ENCODE measurements around the gene CCDC92B.
"Not testable (repeated sequence)": the region's sequence is repeated elsewhere in the genome, so short reads cannot be mapped to it uniquely, and the experiment has no call there.

The CCDC92B gene

GRCh38 chr17:2749058-2749783 lies at the start of gene CCDC92B:
Gene CCDC92B (minus strand): TSS chr17:2749652. CDS start chr17:2735145, 14,507 bp downstream.
- DNase-seq: no peak

- DNase-seq: no peak
Measured at GRCh38 chr17:2798678-2799077, 49.2 kb upstream of the CCDC92B start.

DNA sequence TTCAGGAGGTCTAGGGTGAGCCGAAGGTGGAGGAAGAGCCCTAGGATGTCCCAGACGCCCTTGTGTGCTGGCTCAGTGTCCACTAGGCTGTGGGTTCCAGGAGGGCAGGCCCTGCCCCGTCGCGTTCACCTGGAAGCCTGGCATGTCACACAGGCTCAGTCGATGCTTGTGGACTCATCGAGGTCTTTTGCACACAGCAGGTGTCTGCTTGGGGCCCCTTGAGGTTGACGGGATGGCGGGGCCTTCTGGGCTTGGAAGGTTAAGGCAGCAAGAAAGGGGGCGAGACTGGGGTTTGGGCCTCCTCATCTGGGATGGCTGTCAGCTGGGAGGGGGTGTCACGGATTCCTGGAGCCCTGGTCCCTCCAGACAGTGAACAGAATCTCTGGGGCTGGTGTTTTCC lies 48.7 kb upstream of the CCDC92B start:
- no peak for DNase-seq

GRCh38 chr17:2797637-2798036 lies 48.2 kb upstream of the CCDC92B start:
- no peak for DNase-seq

GRCh38 chr17:2797226-2797625 lies 47.8 kb upstream of the CCDC92B start:
- no peak for DNase-seq

DNA sequence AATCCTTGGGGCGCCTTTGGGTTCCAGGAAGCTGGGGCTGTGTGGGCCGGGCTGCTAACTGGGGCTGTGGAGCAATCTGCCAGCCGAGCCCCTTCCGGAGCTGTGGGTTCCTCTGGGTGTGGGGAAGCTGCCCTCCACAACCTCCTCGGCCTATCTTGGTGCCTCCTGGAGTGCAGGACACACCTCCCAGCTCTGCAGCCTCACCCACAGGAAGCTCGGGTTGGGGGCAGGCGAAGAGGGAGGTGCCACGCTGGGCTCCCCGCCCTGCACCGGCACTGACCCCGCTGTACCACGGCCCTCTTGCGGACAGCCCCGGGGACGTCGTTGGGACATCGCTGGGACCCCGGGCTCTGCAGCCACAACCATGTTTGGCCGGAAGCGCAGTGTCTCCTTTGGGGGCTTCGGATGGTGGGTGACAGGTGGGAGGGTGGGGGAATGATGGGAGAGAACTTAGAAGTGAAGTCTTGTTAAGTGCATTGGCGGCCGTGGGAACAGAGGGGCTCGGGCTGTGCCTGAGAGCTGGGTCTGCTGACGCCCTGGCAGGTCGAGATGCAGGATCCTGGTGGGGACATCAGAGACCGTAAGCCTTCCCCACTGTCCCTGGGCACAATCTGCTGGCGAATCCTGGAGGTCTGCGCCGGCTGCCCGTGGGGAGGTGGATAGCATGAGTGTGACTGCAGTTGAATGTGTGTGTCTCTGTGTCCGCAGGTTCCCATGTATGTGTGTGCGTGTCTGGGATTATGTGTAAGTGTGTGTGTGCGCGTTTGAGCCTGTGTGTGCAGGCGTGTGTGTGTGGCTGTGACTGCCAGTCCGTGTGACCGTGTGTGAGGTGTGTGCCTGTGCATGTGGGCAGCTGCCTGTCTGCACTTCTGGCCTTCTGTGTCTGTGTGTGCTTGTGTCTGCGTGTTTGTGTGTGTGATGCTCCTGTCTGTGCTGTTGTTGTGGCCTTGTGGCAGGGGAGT lies 47.0 kb upstream of the CCDC92B start, which contains the start of gene RAP1GAP2:
TSS of gene RAP1GAP2 (plus strand) at position 275 of the 962 bp plus-strand sequence. CDS start at position 365, 90 bp downstream.
- DNase-seq: no peak

GRCh38 chr17:2795441-2796163 lies 46.1 kb upstream of the CCDC92B start:
- no peak for DNase-seq

- DNase-seq: no peak
Measured at GRCh38 chr17:2794111-2794803, 44.8 kb upstream of the CCDC92B start.

DNA sequence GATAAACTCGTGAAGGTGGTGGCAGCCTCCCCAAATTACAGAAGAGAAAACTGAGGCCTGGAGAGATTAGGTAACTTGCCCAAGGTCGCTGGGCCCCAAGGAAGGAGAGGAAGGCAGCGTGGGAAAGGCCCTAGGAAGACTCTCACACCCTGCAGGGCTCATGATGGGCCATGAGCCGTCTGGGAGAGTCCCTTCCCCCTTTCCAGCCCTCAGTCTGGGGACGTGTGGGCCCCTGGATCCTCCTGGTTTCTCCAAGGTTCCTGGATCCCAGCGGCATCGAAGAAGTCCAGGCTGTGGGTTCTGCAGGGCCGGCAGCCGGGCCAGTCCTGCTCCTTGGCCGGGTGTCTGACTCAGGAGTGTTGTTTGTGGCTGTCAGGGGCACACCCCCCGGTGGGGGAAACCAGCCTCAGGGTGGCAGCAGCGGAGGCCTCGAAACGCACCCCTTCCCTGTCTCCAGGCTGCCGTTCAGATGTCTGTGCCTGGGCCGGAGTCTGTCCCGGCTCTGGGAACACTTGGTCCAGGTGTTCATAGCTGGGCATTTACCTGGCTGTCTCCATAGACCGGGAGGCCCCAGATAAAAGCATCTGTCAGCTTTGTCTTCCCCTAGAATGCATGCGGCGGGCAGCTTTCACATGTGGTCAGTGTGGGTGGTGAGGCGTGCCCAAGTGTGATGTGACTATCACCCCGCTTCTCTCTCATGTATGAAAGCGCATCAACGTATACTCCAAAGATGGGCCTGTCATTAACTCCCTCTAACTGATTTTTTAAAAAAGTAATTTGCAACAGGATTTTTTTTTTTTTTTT lies 43.1 kb upstream of the CCDC92B start:
- no peak for DNase-seq

DNA sequence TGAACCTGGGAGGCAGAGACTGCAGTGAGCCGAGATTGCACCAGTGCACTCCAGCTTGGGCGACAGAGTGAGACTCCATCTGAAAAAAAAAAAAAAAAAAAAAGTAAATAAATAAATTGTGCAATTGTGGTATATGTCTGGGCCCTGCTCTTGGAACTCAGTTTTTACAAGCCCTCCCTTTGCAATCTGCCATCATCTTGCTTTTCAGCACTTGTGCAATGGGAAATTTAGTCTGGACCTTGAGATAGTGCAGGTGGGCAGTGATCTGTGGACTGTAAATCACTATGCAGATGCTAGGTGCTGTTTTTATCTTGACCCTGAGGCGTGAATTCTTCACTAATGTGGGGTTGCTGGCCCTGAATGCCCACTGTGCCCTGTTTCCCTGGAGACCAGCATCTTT lies 40.2 kb upstream of the CCDC92B start:
- DNase-seq: no peak

- DNase-seq: peak; percentile 38
Measured at GRCh38 chr17:2786176-2786881, 36.9 kb upstream of the CCDC92B start.

DNA sequence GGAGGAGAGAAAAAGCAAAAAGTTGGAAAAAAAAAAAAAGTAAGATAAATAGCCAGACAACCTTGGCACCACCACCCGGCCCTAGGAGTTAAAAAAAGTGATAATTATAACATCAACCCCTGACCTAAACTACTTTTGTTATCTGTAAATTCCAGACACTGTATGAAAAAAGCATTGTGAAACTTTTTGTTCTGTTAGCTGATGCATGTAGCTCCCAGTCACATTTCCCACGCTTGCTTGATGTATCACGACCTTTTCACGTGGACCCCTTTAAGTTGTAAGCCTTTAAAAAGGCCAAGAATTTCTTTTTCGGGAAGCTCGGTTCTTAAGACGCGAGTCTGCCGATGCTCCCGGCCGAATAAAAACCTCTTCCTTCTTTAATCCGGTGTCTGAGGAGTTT lies 35.9 kb upstream of the CCDC92B start:
- DNase-seq: not testable (repeated sequence)

DNA sequence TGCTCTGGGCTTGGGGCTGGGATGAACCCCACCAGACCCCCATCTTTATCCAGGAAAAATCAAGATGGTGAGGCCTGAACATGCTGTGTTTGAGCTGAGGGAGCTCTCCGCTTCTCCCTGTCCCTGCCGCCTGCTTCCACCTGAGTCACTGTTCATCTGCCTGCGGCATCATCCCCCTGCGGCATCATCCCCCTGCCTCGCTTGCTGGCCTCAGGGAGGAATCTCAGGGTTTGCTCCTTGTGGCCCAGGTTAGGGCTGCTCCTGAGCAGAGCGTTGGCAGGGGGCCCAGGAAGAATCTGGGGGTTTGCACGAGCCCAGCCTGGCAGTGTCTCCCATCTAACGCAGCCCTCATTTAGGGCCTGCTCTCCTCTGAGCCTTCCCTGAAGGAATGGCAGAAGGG lies 35.4 kb upstream of the CCDC92B start:
- DNase-seq: no peak

DNA sequence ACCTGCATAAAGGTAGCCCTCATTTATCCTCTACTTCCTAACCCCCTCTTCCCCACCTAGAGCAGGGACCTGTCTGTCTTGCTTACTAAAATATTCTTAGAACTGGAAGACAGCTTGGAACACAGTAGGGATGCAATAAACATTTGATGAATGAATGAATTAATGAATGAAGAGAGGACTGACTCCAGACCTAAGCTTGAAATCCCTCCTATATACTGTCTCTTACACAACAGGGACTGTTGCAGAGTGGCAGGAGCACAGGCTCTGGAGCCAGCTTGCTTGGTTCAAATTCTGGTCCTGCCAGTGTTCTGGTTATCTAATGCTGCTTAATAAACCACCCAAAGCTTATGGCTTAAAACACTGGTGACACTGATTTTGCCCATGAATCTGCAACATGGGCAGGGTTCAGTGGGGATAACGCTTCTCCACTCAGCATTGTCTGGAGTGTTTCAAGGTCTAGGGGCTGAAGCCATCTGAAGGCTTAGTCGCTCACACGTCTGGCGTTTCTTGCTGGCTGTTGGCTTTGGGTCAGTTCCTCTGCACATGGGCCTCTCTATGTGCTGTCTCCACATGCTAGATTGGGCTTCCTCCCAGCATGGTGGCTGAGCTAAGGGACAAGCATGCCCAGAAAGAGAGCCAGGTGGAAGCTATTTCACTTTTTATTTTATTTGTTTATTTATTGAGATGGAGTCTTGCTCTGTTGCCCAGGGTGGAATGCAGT lies 34.0 kb upstream of the CCDC92B start:
- DNase-seq: no peak

- no peak for DNase-seq
Measured at GRCh38 chr17:2782055-2782454, 32.6 kb upstream of the CCDC92B start.

- not testable (repeated sequence) for DNase-seq
Measured at GRCh38 chr17:2781598-2781997, 32.1 kb upstream of the CCDC92B start.

DNA sequence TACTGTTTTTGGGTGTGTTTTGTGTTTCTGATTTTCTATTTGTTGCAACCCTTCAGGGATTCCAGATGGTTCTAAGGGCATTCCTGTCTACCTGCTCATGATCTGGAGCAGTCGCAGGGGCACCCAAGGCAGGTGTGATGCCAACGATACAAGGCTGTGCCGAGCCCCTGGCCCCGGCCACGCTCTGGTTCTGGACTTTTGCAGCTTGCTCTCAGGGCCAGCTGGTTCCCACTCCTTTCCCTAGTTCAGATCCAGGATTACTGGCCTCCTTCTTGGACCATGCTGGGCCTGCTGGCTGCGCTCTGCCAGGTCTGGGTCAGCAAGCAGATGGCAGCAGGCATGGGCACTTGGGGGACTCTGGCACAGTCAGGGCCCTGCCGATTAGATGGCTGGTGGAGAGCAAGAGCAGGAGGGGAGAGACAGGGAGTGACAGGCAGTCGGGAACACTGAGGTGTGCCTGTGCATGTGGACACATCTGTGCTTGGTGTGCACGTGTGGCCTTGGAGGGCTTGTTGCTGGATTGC lies 31.5 kb upstream of the CCDC92B start:
- no peak for DNase-seq

DNA sequence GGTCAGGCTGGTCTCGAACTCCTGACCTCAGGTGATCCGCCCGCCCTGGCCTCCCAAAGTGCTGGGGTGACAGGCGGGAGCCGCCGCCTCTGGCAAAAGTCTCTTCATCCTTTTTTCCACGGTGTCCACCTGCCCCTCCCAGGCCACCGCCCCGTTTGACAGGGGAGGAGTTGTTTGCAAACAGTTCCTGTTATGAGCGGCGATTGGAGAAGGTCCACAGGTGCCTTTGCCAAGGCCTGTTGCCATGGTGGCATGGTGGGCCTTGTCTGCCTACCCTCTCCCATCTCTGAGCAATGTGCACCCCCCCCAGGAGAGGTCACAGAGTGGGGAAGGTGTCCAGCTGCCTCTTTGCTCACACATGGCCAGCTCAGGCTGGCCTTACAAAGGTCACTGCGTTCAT lies 30.8 kb upstream of the CCDC92B start:
- no peak for DNase-seq

DNA sequence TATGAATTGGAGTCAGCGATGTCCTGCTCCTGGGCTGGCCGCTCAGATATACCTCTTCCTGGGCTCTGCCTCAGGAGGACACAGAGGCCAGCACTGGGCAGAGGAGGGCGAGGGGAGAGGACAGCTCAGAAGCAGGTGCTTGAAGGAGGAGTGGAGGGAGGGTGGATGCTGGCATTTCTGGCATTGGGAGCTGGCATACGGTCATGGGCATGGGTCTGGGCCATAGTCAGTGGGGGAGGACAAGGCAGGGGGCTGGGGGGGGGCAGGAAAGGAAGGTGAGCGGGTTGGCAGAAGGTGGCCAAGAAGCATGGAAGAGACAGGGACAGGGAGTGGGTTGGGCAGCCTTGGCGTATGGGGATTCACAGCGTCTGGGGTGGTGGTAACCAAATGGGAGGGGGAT lies 30.1 kb upstream of the CCDC92B start:
- no peak for DNase-seq

DNA sequence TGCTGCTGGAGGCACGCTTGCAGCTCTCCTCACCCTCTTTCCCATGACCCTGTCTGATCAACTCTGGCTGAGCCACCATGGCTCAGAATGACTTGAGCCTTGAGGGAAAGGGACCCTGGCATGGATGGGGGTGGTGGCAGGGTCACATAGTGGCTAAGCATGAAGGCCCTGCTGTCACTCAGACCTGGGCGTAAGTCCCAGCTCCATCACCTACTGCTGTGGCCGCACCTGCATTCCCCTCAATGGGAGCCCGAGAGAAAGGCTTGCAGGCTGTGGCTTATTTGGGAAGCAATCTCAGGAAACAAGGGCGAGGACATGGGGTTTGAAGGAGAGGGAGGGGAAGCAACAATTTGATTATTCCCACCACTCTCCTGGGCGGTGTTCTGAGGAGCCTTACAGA lies 29.0 kb upstream of the CCDC92B start:
- no peak for DNase-seq
